Hematopoietic multipotent progenitor cell (in vitro differentiated cells): Measurements from ENCODE around the gene PPM1L. TPM values are rescaled to one million over a fixed set of nuclear protein-coding genes. Genes with fewer than 3 reads are reported as not detected.

Experiments used
- DNase-seq, 3 donors: peaks; one replicate each; pipeline ENCODE4 v3.0.0-alpha.2; 2011 to 2015; ENCODE audit warnings: low read depth in 2 of 3, low spot score in 2 of 3
- total RNA-seq: library from RNA; depleted of rRNA; stranded (reverse); fragments of >200 nt; gene quantifications from one replicate; pipeline ENCODE4 v1.2.3, GENCODE V29; 2012

PPM1L gene
- total RNA-seq, 1 donor, result 16.4 TPM

- DNase-seq, result peak in 1 of 3 donors; percentile 55
Observed at GRCh38 chr3:160758929-160759577, 3.0 kb downstream of the PPM1L start.

- no peak for DNase-seq
Observed at GRCh38 chr3:160763073-160763472, 7.0 kb downstream of the PPM1L start.

DNA sequence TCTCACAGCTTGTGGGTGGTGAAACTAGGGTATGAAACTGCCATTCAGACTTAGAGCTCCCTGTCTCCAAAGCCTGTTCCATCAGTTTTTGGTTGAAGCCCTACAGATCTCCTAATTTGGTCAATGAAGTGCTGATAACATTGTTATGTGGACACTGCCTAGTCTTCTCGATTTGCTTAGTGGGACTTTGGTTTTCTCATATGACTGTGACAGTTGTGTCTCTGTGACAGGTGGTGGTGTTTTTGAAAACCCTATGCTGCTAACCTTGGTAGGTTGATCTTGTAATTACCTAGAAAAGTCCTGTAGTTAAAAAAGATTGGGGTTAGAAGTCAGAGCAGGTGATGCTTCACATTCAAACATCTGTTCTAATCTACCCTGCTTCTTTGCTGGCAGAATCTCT is 9.2 kb downstream of the PPM1L start:
- DNase-seq, result no peak

DNA sequence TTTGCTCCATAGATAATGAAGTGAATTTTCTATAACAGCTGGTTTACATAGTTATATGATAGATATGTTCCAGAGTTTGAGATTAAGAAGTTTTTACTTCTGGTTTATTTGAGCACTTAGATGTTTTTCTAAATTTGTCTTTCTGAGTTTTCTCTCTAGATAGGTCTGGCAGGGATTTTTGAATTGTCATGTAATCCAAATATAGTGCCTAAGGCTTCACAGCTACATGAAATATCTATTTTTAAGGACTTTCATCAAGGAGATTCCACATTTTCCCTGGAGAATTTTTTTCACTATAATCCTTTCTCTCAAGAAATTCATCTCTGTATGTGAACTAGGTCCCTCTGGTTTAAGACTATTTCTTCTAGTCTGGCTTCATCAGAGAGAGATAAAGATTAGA is 12.0 kb downstream of the PPM1L start:
- DNase-seq, result no peak

DNA sequence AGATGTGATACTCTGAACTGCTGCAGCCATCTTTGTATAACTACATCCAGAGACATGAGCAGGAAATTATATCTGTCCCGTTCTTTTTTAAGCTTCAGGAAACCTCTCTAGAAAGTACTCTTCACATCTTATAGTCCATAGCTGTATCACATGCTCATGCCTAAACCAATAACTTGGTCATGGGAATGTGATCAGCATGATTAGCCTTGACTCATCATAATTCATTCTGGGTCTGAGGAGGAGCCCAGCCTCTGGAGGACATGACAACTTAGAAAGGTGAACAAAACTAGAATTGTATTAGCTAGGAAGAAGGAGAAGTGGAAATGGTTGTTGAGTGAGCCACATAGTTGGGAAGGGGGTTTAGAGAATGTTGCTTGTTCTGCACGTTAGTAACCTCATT is 12.9 kb downstream of the PPM1L start:
- no peak for DNase-seq

- DNase-seq, result no peak
Observed at GRCh38 chr3:160771811-160772459, 15.9 kb downstream of the PPM1L start.

DNA sequence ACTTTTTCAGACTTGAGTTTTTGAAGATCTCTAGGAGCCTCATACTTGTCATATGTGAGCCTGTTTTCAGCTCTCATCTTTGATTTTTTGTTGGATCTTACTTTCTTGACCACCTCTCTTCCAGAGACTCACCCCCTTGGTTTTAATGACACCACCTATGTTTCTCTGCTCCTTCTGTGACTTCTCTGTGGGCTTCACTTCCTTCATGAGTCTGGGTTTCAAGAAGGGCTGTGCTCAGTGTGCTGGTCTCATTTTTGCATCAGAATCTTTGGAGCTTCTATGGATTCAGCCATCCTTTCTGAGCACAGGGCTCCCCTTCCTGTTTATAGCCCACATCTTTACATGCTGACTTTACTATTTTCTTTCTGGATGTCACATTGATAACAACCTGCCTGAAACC is 17.7 kb downstream of the PPM1L start:
- no peak for DNase-seq

DNA sequence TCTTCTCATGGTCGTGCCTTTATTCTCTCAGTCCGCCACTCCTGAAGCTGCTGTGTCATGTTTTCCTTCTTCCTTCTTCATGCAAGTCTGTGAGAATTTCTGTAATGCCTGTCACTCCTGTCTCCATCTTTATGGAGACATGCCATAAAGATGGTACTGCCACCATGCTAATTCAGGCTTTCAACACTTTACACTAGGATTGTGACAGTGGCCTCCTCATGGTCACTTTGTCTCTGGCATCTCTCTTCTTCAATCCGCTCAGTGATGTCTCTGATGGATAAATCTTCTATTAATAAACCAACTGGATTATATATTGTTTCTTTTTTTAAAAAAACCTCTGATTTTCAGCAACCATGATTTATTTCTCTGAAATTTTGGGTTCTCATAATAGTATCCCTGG is 18.1 kb downstream of the PPM1L start:
- DNase-seq, result no peak

DNA sequence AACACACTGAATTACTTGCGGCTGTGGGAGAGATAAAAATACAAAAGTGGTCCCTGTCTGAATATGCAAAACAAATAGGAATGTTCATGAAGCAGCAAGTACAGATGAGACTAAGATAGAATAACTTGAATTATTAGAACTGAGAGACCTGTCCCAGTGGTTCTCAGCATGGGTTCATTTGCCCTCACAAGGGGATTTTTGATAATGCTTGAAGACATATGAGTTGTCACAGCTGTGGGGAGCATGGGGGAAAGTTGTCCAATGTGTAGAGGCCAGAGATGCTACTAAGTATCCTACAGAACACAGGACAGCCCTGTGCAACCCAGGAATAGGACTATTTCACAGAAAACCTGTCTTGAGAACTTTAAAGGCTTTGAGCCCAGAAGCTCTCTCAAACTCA is 22.4 kb downstream of the PPM1L start:
- no peak for DNase-seq

DNA sequence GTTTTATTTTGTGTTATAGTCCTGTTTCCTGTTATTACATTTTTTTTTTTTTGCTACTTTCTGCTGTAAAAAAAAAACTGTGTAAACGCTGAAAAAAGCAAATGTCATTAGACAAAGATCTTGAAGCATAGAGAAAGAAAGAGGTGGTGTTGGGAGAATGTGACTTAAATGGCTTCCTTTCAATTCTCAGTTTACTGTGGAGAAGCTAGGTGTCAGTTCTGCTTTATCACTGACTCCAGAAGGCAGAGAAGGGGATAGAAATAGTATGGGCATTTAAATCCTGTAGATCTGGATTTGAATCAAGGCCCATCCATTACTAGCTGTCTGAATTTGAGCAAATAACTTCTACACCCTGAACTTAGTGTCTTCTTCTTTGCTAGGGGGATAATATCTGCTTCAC is 23.0 kb downstream of the PPM1L start:
- no peak for DNase-seq

- DNase-seq, result peak in 1 of 3 donors; percentile 26
Observed at GRCh38 chr3:160780245-160780644, 24.2 kb downstream of the PPM1L start.

GRCh38 chr3:160781402-160781801 is 25.4 kb downstream of the PPM1L start:
- no peak for DNase-seq

DNA sequence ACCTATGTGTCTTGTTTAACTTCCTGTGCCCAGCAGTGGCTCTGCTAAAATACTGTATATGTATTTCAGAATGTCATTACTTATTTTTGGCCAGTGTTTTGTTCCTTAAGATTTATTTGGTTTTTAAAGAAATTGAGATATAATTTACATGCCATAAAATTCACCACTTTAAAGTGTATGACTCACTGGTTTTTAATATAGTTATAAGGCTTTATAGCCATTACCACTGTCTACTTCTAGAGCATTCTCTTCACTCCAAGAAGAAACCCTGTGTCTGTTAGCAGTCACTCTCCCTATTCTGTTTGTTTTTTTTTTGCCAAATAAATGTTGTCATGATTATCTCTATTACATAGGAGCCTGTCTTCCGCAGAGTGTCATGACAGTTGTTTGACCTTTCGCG is 25.8 kb downstream of the PPM1L start:
- DNase-seq, result no peak

DNA sequence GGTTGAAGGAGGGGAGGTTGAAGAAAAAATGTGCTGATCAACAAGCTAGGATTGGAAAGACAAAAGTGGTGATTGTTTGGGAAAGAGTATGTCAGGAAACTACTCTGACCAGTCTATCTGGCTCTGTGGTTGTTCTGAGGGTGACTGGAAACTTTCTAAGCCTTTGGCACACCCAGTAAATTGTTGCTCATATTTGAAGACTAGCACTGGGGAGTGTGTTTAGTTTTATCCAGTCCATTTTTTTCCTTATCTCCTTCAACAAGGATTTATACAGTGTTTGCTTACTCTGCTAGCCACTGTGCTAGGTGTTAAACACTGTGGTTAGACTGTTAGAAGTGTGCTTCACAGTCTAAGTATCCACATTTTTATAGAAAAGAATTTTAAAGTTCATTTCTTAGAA is 28.8 kb downstream of the PPM1L start:
- DNase-seq, result no peak

DNA sequence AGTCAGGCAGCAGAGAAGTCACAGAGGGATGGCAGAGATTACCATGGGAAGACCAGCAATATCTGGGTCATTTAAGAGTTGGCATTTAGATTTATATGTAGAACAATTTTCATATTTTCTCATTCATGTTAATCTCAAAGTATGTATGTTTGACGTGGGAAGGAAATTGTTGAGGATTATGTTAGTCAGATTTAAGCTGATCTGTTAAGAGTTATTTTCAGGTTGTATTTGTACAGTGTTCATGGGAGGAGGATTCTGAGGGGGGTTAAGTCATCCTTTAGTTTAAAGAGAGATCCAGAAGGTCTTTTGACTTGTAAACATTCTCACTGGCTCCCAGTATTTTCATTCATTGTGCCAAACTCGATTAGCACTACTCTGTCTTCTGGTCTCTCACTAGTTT is 34.7 kb downstream of the PPM1L start:
- no peak for DNase-seq

DNA sequence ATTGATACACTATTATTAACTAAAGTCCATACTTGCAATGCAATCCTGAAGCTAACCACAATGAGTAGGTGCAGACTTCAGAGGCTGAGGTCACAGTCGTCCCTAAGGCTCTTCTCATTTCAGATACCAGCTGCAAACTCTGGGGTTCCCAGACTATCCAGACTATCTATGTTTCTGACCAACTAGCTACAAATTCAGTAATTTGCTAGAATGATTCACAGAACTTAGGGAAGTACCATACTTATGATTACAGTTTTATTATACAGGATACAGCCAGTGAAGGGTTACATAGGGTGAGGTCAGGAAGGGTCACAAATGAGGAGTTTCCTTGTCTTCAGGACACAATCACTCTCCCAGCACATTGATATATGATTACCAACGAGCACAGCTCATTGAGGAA is 36.5 kb downstream of the PPM1L start:
- DNase-seq, result no peak

DNA sequence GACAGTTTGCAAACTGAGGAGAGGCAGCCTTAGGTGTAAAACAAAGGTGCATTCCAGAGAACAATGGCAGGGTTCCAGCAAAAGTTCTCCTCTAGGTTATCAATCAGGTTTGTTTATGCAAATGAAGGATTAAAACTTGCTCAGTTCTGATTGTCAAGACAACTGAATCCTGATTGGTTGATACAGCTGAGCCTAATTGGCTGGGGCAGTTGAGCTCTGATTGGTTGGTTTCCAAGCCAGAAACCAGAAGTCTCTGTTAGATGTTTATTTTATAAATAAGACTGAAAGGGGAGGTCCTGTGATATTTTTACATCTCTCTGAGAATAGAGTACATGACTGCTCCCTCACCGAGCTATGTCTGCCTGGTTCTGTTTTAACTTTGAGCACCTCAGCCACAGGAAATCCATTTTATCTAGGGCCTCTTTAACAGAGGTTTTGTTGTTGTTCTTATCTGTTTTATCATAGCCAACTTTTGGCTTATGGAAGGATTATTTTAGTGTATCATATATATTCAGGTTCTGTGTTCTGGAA is 37.8 kb downstream of the PPM1L start:
- DNase-seq, result no peak

- DNase-seq, result no peak
Observed at GRCh38 chr3:160796089-160796812, 40.2 kb downstream of the PPM1L start.

DNA sequence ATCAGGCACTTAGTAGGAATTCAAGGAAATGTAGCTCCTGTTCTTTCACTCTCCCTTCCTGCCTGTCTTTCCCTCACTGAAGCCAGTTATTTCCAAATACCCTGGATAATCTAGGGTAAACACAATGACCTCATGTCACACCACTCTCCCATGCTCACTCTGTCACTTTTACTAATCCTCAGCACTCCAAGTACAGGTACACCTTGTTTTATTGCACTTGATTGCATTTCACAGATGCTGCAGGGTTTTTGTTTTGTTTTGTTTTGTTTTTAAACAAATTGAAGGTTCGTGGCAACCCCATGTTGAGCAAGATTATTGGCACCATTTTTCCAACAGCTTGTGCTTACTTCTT is 40.8 kb downstream of the PPM1L start:
- DNase-seq, result no peak

DNA sequence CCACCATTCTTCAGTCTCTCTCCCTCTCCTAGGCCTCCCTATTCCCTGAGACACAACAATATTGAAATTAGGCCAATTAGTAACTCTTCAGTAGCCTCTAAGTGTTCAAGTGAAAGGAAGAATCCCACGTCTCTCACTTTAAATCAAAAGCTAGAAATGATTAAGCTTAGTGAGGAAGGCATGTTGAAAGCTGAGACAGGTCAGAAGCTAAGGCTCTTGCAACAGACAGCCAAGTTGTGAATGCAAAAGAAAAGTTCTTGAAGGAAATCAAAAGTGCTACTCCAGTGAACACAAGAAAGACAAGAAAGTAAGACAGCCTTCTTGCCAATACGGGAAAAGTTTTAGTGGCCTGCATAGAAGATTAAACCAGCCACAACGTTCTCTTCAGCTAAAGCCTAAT is 41.3 kb downstream of the PPM1L start:
- no peak for DNase-seq

DNA sequence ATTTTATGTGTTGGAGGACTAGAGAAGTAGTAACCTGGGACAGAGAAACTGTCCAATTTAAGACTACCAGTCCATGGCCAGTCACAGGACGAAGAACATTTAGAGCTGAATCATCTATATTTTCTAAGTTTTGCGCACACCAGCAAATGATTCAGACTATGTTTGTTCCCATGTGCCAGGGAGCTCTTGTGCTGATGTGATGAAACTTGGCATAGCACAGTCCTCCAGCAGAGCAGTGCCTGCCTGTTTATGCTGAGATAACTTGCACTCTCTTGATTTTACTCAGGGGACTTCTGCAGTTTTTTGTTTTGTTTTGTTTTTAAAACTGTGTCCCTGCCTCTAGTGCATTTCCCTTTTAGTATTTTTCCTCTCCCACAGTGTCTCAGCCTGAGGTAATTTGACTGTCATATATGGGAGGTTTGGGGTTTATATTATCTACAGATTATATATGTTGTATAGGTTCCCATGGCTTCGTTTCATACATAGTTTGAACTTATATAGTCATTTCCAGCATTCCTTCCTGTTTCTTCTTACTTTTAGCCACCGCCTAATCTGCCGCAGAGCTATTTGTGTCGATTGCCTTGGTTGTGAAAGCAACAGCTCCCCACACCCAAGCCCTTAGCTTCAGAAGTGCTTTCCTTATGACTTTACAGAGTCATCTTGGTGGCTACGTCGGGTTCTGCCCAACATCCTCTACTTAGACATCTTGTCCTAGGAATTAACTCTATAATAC is 45.5 kb downstream of the PPM1L start:
- peak in 1 of 3 donors; percentile 42 for DNase-seq
